SU-DHL-6 (cell line): ENCODE measurements around the gene WDR81.

Experiments
- EZH2phosphoT487 ChIP-seq: fragments of 200-600 bp; sonication (generic), shearing (Covaris generic); conservative IDR thresholded peaks from 2 replicates; pipeline ENCODE4 v1.6.1; 2018; ENCODE audit warnings: mild to moderate bottlenecking, antibody characterized with exemption, low read length, moderate library complexity, mixed read lengths
- TF ChIP-seq, protein P1 (sequence below): fragments of 200-600 bp; sonication (generic); IDR thresholded peaks from one replicate; pipeline ENCODE4 v1.5.1; 2017; ENCODE audit warnings: antibody characterized with exemption, mild to moderate bottlenecking, low read length, moderate library complexity; ENCODE audit not compliant: insufficient read depth, poor library complexity, severe bottlenecking

DNA sequence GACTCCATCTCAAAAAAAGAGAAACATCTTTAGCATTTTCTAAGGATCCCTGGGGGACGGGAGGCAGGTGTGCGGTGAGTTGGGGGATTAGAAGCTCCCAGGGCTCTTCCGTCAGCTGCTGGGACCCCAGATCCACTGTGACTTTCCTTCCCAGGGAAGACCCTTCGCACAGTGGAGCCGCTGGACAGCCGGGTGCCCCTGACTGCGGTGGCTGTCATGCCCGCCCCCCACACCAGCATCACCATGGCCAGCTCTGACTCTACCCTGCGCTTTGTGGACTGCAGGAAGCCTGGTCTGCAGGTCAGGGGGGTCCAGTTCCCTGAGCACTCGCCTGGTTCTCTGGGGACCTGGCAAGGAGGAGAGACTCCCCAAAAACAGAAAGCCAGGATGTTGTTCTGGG, 10.9 kb downstream of the WDR81 start:
- no peak for TF ChIP-seq EZH2phosphoT487
- TF ChIP-seq, protein P1, sequence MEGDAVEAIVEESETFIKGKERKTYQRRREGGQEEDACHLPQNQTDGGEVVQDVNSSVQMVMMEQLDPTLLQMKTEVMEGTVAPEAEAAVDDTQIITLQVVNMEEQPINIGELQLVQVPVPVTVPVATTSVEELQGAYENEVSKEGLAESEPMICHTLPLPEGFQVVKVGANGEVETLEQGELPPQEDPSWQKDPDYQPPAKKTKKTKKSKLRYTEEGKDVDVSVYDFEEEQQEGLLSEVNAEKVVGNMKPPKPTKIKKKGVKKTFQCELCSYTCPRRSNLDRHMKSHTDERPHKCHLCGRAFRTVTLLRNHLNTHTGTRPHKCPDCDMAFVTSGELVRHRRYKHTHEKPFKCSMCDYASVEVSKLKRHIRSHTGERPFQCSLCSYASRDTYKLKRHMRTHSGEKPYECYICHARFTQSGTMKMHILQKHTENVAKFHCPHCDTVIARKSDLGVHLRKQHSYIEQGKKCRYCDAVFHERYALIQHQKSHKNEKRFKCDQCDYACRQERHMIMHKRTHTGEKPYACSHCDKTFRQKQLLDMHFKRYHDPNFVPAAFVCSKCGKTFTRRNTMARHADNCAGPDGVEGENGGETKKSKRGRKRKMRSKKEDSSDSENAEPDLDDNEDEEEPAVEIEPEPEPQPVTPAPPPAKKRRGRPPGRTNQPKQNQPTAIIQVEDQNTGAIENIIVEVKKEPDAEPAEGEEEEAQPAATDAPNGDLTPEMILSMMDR = no peak
